HepG2 (cell line): ENCODE data around the gene ENO2. TPM values are rescaled to one million over a fixed set of nuclear protein-coding genes. Genes with fewer than 3 reads are reported as not detected.
A peak's percentile ranks its signal among the peaks of the same experiment; 100 is the strongest.

ENCODE experiments used
- ARNT2 ChIP-seq: sonication (generic); formaldehyde crosslinking; IDR thresholded peaks from 2 replicates; pipeline ENCODE4 v1.8.0; 2022; ENCODE audit warnings: mild to moderate bottlenecking, low read depth, missing genetic modification reagents, moderate library complexity
- BCL6 ChIP-seq: IDR thresholded peaks from 2 replicates; pipeline ENCODE4 v1.6.1; 2016; ENCODE audit warnings: missing genetic modification reagents, missing compliant biosample characterization
- CBX5 ChIP-seq: sonication (generic); formaldehyde crosslinking; IDR thresholded peaks from 2 replicates; pipeline ENCODE4 v1.4.0; 2020; ENCODE audit warnings: missing genetic modification reagents, borderline replicate concordance
- GABPA ChIP-seq, 2 experiments: IDR thresholded peaks; 2 replicates each; pipeline ENCODE4 v1.6.1; 2011 to 2016; ENCODE audit warnings: low read depth in 2 of 2, low read length in 1 of 2, missing biosample characterization in 1 of 2, missing genetic modification characterization in 1 of 2
- GATAD2A ChIP-seq: IDR thresholded peaks from 2 replicates; pipeline ENCODE4 v1.6.1; 2016
- PCBP1 ChIP-seq: fragments of 200-400 bp; formaldehyde crosslinking; IDR thresholded peaks from 2 replicates; pipeline ENCODE4 v1.6.1; 2017; ENCODE audit warnings: mild to moderate bottlenecking, low read depth, low read length, borderline replicate concordance
- POLR2AphosphoS5 ChIP-seq: IDR thresholded peaks from 2 replicates; pipeline ENCODE4 v1.6.1; 2012; ENCODE audit warnings: low read depth, low read length
- POLR2G ChIP-seq: fragments of 200-400 bp; formaldehyde crosslinking; IDR thresholded peaks from 2 replicates; pipeline ENCODE4 v1.6.1; 2018; ENCODE audit warnings: mild to moderate bottlenecking, low read depth, low read length, moderate library complexity
- RBAK ChIP-seq: sonication (generic); formaldehyde crosslinking; IDR thresholded peaks from 2 replicates; pipeline ENCODE4 v1.5.1; 2020; ENCODE audit warnings: mild to moderate bottlenecking, missing genetic modification reagents
- REL ChIP-seq: sonication (generic); formaldehyde crosslinking; conservative IDR thresholded peaks from 2 replicates; pipeline ENCODE4 v1.8.0; 2022; ENCODE audit warnings: mild to moderate bottlenecking, missing genetic modification reagents, moderate library complexity
- SIN3B ChIP-seq: fragments of 150-350 bp; IDR thresholded peaks from 2 replicates; pipeline ENCODE4 v1.6.1; 2014; ENCODE audit warnings: low read length
- SMAD3 ChIP-seq: sonication (generic); formaldehyde crosslinking; IDR thresholded peaks from 2 replicates; pipeline ENCODE4 v1.4.0; 2020; ENCODE audit warnings: missing genetic modification reagents
- SP5 ChIP-seq: IDR thresholded peaks from 2 replicates; pipeline ENCODE4 v1.6.1; 2016; ENCODE audit warnings: low read depth, borderline replicate concordance
- TBX2 ChIP-seq: sonication (generic); formaldehyde crosslinking; IDR thresholded peaks from 2 replicates; pipeline ENCODE4 v1.5.0; 2020; ENCODE audit warnings: missing genetic modification reagents, mild to moderate bottlenecking, borderline replicate concordance
- TOE1 ChIP-seq: sonication (generic); formaldehyde crosslinking; IDR thresholded peaks from 2 replicates; pipeline ENCODE4 v1.4.0; 2020; ENCODE audit warnings: mild to moderate bottlenecking, missing genetic modification reagents
- XRCC5 ChIP-seq: fragments of 200-400 bp; formaldehyde crosslinking; optimal IDR thresholded peaks from 2 replicates; pipeline ENCODE3; 2017; ENCODE audit warnings: mild to moderate bottlenecking, low read length
- ZBTB8A ChIP-seq: sonication (generic); formaldehyde crosslinking; IDR thresholded peaks from 2 replicates; pipeline ENCODE4 v1.4.0; 2020; ENCODE audit warnings: mild to moderate bottlenecking, low read depth, missing genetic modification reagents, borderline replicate concordance
- ZFP62 ChIP-seq: sonication (generic); formaldehyde crosslinking; IDR thresholded peaks from 2 replicates; pipeline ENCODE4 v1.4.0; 2020; ENCODE audit warnings: missing genetic modification reagents
- ZNF292 ChIP-seq: sonication (generic); formaldehyde crosslinking; IDR thresholded peaks from 2 replicates; pipeline ENCODE4 v1.8.1; 2022; ENCODE audit warnings: mild to moderate bottlenecking, low read depth, missing genetic modification reagents, borderline replicate concordance
- ZNF629 ChIP-seq: sonication (generic); formaldehyde crosslinking; conservative IDR thresholded peaks from 2 replicates; pipeline ENCODE4 v1.5.0; 2020; ENCODE audit warnings: missing genetic modification reagents
- ZNF670 ChIP-seq: sonication (generic); formaldehyde crosslinking; IDR thresholded peaks from 2 replicates; pipeline ENCODE4 v1.8.0; 2022; ENCODE audit warnings: mild to moderate bottlenecking, missing genetic modification reagents, borderline replicate concordance
- ZNF768 ChIP-seq: sonication (generic); formaldehyde crosslinking; IDR thresholded peaks from 2 replicates; pipeline ENCODE4 v1.4.0; 2020; ENCODE audit warnings: missing genetic modification reagents
- polyA plus RNA-seq, 8 experiments: library from polyadenylated mRNA; depleted of rRNA in 3 of 8; stranded (reverse) in 7 of 8; unstranded in 1 of 8; fragments of >200 nt; fragmentation: Illumina TruSeq in 4 of 8; extraction: Trizol in 4 of 8; gene quantifications; 2 replicates each; pipeline versions ENCODE4 v1.2.1 to v1.2.3, GENCODE V29; 2011 to 2016; ENCODE audit warnings: low read depth in 4 of 8, missing spikeins in 1 of 8, mixed read lengths in 1 of 8; ENCODE audit not compliant: insufficient read depth in 1 of 8
- total RNA-seq, 5 experiments: library from RNA; depleted of rRNA; stranded (reverse); fragments of >200 nt; fragmentation: Illumina TruSeq; extraction: Trizol; gene quantifications; 2 replicates each; pipeline ENCODE4 v1.2.3, GENCODE V29; 2016; ENCODE audit warnings: low read depth in 1 of 5
- TF ChIP-seq, protein P1 (sequence below): sonication (generic); formaldehyde crosslinking; IDR thresholded peaks from 2 replicates; pipeline ENCODE4 v1.8.1; 2022; ENCODE audit warnings: mild to moderate bottlenecking, missing genetic modification reagents
- TF ChIP-seq, protein P2 (sequence below): sonication (generic); formaldehyde crosslinking; IDR thresholded peaks from 2 replicates; pipeline ENCODE4 v1.4.0; 2020; ENCODE audit warnings: missing genetic modification reagents
- TF ChIP-seq, protein P3 (sequence below): IDR thresholded peaks from 2 replicates; pipeline ENCODE4 v1.6.1; 2016; ENCODE audit warnings: missing biosample characterization, missing genetic modification reagents, low read depth

The ENO2 gene
- total and polyA plus RNA-seq, 2 of the 13 experiments (the other 11 are each of a cell fraction or from before 2014, with no cell fraction given): 19.3 to 136 TPM

DNA sequence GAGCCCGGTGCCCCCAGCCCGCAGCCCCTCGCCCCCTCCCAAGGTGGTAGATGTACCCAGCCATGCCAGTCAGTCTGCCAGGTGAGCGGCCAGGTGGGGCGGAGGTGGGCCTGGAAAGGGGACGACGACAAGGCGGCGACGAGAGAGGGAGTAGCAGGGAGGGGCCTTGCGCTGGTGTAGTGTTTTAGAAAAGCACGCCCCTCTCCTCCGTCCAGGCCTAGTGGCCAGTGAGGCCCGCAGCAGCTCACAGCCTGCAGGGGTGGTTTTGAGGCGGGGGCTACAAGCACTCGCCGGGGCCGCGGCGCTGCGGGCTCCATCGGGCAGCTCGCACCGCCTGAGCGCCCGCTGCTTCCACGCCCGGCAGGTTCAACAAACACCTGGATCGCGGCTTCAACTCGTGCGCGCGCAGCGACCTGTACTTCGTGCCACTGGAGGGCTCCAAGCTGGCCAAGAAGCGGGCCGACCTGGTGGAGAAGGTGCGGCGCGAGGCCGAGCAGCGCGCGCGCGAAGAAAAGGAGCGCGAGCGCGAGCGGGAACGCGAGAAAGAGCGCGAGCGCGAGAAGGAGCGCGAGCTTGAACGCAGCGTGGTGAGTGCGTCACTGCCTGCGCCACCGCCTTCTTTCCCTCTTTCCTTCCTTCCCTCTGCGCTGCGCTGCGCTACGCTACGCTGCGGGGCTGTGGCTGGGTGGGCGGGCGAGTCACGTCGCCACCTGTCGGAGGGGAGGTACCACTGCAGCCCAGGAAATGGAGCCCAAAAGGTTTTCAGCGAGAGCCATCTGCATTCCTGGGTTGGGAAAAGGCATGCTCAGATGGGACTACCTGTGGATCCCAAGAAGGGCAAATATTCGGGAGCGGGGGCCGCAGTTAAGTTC lies 23.3 kb downstream of the ENO2 start (continued):
- TF ChIP-seq, protein P1, sequence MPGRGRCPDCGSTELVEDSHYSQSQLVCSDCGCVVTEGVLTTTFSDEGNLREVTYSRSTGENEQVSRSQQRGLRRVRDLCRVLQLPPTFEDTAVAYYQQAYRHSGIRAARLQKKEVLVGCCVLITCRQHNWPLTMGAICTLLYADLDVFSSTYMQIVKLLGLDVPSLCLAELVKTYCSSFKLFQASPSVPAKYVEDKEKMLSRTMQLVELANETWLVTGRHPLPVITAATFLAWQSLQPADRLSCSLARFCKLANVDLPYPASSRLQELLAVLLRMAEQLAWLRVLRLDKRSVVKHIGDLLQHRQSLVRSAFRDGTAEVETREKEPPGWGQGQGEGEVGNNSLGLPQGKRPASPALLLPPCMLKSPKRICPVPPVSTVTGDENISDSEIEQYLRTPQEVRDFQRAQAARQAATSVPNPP (CRISPR knock-in tag): peak; percentile 86; the same call in 1 of the 2 replicates
- TF ChIP-seq SP5 (CRISPR knock-in tag) (peak; percentile 59; the same call in 1 of the 2 replicates), REL (CRISPR knock-in tag) (peak; percentile 79; the same call in 1 of the 2 replicates), ZNF292 (CRISPR knock-in tag) (no peak), GATAD2A (CRISPR knock-in tag) (peak; percentile 80), ZNF629 (CRISPR knock-in tag) (peak; percentile 42; the same call in 1 of the 2 replicates), SMAD3 (CRISPR knock-in tag) (peak; percentile 68; the same call in 1 of the 2 replicates), RBAK (CRISPR knock-in tag) (no peak), ZNF670 (peak; percentile 73; the same call in 1 of the 2 replicates), ZFP62 (CRISPR knock-in tag) (no peak), TOE1 (CRISPR knock-in tag) (peak; percentile 88; the same call in 1 of the 2 replicates), ARNT2 (CRISPR knock-in tag) (peak; percentile 93), POLR2G (peak; percentile 87), GABPA (IDR thresholded peaks at IDR 0.05; ENCODE audit: low read depth, low read length) (no peak), GABPA (CRISPR knock-in tag; IDR thresholded peaks at IDR 0.05; ENCODE audit: low read depth) (peak; percentile 92), PCBP1 (no peak), ZBTB8A (CRISPR knock-in tag) (no peak), CBX5 (CRISPR knock-in tag) (peak; percentile 94; the same call in 1 of the 2 replicates), ZNF768 (CRISPR knock-in tag) (peak; percentile 76; the same call in 1 of the 2 replicates), SIN3B (peak; percentile 27; the same call in 1 of the 2 replicates), TBX2 (CRISPR knock-in tag) (peak; percentile 84; the same call in 1 of the 2 replicates), BCL6 (CRISPR knock-in tag) (peak; percentile 68; the same call in 1 of the 2 replicates), XRCC5 (peak; percentile 94), POLR2AphosphoS5 (peak; percentile 63; the same call in 1 of the 2 replicates)
- TF ChIP-seq, protein P2, sequence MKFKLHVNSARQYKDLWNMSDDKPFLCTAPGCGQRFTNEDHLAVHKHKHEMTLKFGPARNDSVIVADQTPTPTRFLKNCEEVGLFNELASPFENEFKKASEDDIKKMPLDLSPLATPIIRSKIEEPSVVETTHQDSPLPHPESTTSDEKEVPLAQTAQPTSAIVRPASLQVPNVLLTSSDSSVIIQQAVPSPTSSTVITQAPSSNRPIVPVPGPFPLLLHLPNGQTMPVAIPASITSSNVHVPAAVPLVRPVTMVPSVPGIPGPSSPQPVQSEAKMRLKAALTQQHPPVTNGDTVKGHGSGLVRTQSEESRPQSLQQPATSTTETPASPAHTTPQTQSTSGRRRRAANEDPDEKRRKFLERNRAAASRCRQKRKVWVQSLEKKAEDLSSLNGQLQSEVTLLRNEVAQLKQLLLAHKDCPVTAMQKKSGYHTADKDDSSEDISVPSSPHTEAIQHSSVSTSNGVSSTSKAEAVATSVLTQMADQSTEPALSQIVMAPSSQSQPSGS: peak; percentile 92
- TF ChIP-seq, protein P3, sequence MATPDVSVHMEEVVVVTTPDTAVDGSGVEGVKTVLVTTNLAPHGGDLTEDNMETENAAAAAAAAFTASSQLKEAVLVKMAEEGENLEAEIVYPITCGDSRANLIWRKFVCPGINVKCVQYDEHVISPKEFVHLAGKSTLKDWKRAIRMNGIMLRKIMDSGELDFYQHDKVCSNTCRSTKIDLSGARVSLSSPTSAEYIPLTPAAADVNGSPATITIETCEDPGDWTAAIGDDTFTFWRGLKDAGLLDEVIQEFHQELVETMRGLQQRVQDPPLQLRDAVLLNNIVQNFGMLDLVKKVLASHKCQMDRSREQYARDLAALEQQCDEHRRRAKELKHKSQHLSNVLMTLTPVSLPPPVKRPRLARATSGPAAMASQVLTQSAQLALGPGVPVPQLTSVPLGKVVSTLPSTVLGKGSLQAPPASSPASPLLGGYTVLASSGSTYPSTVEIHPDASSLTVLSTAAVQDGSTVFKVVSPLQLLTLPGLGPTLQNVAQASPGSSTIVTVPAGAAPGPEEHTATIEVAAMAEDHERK (CRISPR knock-in tag): peak; percentile 90
